ENCODE measurements around the gene PAM.
"Not testable (repeated sequence)": the region's sequence is repeated elsewhere in the genome, so short reads cannot be mapped to it uniquely, and the experiment has no call there.

Gene PAM

DNA sequence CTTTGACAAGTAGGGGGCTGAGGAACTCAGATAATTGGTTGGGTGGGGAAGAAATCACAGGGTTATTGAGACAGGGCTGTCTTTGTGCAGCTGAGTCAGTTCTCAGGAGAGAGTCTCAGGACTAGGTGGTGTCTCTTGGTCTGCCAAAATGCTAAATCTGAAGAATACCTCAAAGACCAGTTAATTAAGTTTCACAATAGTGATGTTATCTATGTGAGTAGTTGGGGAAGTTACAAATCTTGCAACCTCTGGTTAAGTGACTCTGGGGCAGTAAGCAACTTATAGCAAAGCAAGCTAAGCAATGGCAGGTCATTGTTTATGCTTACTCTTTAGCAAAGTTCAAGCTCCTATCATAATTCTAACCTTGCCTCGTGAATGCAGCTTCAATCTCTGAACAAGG, 311.2 kb downstream of the PAM start:
- no peak for DNase-seq (ENCODE audit: low read depth)

DNA sequence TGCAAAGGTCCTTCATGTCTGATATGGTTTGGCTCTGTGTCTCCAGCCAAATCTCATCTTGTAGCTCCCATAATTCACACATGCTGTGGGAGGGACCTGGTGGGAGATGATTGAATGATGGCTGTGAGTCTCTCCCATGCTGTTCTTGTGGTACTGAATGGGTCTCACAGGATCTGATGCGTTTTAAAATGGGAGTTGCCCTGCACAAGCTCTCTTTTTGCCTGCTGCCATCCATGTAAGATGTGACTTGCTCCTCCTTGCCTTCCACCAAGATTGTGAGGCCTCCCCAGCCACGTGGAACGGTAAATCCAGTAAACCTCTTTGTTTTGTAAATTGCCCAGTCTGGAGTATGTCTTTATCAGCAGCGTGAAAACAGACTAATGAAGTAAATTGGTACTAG, 318.4 kb downstream of the PAM start:
- not testable (repeated sequence) for DNase-seq (ENCODE audit: low read depth)

DNA sequence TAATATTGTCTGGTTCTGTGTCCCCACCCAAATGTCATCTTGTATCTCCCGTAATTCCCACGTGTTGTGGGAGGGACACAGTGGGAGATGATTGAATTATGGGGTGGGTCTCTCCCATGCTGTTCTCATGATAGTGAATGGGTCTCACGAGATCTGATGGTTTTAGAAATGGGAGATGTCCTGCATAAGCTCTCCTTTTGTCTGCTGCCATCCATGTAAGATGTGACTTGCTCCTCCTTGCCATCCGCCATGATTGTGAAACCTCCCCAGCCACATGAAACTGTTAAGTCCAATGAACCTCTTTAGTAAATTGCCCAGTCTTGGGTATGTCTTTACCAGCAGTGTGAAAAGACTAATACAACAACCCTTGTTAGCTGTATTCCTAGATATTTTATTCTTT, 320.3 kb downstream of the PAM start:
- no peak for DNase-seq (ENCODE audit: low read depth)
